GM18498 (cell line): ENCODE data around the gene TENT4A.
A peak's percentile ranks its signal among the peaks of the same experiment; 100 is the strongest.
"Not testable (repeated sequence)": the region's sequence is repeated elsewhere in the genome, so short reads cannot be mapped to it uniquely, and the experiment has no call there.

Source experiments
- ATAC-seq: cut with Tn5 transposase; IDR thresholded peaks from one replicate; pipeline ENCODE4 v1.9.1; 2021; ENCODE audit warnings: mild to moderate bottlenecking, moderate library complexity; ENCODE audit not compliant: unreplicated experiment

TENT4A gene

GRCh38 chr5:6713274-6714225 lies at the start of gene TENT4A:
TSS of gene TENT4A (plus strand) at chr5:6713432. CDS start at chr5:6713984, 552 bp downstream.
- ATAC-seq: peak; percentile 28

GRCh38 chr5:6666762-6667161 lies 46.5 kb upstream of the TENT4A start:
- no peak for ATAC-seq

- ATAC-seq: no peak
Observed at GRCh38 chr5:6667648-6668047, 45.6 kb upstream of the TENT4A start.

DNA sequence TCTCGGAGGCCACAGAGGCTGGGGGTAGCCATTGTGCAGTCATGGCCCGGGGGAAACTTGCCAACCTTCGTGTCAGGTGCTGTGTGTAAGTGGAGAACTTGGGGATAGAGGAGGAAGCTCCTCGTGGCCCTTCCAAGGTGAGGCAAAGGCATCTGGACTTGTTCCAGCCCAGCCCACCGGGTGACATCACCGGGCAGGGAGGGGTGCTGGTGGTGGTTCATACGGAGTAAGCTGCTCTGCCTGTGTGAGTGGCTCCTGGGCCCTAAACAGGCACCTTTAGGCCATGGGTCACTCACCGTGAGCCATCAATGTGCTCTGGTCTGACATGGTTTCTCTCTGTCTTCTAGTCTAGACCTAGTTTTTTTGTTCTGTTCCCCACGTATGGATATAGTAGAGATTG lies 44.5 kb upstream of the TENT4A start:
- not testable (repeated sequence) for ATAC-seq

- ATAC-seq: no peak
Observed at GRCh38 chr5:6673031-6673430, 40.2 kb upstream of the TENT4A start.

GRCh38 chr5:6673963-6674362 lies 39.3 kb upstream of the TENT4A start:
- no peak for ATAC-seq

- no peak for ATAC-seq
Observed at GRCh38 chr5:6674421-6674820, 38.8 kb upstream of the TENT4A start.

DNA sequence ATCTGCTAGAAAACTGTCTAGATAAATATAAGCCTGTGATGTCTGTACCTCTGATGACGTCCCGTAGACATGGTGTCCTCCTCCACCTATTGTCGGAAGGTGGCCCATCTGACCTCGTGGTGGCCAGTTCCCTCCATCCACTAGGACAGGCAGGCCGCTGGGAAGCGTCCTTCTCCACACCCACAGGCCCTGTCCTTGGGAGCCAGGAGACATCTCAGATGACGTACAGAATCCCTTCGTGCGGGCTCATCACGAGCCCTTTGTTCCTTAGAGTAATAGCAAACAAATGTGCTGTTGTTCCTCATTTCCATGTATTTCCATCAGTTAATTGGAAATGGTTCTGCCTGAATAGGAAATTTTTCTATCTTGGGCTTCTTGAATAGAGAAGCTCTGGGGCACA lies 38.3 kb upstream of the TENT4A start:
- ATAC-seq: no peak

- ATAC-seq: no peak
Observed at GRCh38 chr5:6675784-6676491, 37.3 kb upstream of the TENT4A start.

- no peak for ATAC-seq
Observed at GRCh38 chr5:6676702-6677101, 36.5 kb upstream of the TENT4A start.

GRCh38 chr5:6678385-6678784 lies 34.8 kb upstream of the TENT4A start:
- no peak for ATAC-seq

GRCh38 chr5:6680922-6681321 lies 32.3 kb upstream of the TENT4A start:
- no peak for ATAC-seq

DNA sequence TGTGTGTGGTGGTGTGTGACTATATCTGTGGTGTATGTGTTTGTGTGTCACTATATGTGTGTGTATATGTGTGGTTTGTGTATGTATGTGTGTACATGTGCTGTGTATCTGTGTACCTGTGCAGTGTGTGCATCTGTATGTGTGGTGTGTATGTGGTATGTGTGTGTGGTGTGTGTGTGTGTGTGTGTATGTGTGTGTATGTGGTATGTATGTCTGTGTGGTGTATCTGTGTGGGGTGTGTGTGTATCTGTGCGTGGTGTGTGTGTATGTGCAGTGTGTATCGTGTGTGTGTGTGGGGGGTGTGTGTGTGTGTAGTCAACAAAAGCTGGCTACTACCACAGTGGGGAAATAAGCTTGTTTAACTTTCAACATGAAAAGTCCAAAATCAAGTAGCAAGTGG lies 31.6 kb upstream of the TENT4A start:
- no peak for ATAC-seq

DNA sequence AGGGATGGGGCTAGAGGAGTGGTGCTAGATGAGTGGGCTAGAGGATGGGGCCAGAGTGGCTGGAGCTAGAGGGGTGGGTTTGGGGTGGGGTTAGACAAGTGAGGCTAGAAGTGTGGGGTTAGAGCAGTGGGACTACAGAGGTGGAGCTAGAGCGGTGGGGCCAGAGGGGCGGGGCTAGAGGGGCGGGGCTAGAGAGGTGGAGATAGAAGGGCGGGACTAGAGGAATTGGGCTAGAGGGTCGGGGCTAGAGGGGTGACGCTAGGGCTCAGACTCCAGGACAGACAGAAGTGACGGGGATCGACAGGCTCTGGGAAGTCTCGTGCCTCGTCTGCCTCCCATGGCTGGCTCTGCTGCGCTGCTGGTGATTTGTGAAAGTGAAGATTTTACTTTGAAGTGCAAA lies 31.0 kb upstream of the TENT4A start:
- ATAC-seq: no peak

DNA sequence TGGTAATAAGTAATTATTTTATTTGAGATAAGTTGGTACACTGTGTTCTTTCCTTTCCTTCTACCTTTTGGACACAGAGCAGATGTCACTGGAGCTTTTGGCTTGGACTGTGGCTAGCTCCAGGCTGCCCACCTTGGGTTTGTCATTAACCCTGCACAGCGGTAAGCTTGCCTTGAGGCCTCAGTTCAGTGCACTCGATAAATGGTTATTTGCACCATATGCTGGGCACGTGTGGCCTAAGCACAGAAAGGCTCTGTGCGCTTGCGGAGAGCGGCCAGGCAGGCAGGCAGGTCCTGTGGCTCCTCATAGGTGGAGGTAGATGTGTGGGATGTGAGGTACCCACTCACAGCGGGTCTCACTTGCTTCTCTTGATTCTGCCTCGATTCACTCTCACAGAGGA lies 30.0 kb upstream of the TENT4A start:
- no peak for ATAC-seq

- no peak for ATAC-seq
Observed at GRCh38 chr5:6684075-6684474, 29.2 kb upstream of the TENT4A start.

DNA sequence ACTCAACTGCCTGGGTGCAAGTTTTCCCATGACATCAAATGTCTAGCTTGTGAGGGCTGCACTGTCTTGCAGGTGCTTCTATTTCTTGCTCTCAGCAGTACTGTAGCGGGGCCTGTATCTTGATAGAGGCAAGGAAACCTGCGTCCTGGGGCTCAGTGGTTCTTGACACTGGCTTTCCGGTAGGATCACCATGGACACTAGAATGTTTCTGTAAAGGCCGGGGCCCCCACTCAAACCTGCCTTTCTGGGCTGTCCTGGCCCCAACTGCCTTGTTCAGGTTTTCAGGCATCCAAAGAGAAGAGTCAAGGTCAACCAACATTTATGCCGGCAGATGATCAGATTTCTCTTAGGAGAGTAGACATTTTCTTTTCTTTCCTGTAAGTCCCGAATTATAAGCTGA lies 26.7 kb upstream of the TENT4A start:
- no peak for ATAC-seq

DNA sequence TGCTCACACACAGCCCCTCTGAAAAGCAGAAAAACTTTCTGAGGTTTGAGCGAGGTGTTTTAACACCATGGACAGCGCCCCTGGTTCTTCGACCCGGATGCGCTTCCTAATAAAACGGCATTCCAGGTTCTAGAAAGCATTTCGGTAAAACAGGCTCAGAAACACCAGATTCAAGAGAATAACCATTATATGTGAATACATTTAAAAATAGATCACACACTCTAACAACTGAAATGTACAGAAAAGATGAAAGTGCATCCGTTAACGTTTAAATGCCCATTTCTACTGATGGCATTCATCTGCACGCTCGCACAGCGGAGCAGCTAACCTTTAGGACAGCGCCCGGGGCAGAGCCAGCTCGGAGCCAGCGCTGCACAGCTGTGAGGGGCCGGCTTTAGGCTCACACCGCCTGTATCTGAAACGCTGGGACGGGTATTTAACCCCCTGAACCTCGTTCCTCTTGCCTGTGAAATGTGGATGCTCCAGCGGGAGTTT lies 26.3 kb upstream of the TENT4A start:
- no peak for ATAC-seq

DNA sequence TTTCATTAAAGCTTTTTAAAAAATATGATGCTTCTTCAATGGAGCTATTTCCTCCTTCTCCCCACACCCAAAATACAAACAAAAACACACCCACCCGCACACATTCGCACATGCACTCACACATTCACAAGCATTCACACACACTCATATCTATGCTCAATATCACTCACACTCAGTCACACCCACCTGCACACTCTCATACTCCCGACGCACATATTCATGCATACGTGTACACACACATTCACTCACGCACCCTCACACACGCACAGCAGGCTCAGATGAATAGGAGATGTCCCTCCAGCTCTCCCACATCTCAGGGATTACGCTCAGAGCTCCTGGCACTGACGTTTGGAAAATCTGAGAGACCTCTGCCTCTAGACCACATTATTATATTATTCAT lies 25.7 kb upstream of the TENT4A start:
- no peak for ATAC-seq

- ATAC-seq: no peak
Observed at GRCh38 chr5:6692906-6693305, 20.3 kb upstream of the TENT4A start.

DNA sequence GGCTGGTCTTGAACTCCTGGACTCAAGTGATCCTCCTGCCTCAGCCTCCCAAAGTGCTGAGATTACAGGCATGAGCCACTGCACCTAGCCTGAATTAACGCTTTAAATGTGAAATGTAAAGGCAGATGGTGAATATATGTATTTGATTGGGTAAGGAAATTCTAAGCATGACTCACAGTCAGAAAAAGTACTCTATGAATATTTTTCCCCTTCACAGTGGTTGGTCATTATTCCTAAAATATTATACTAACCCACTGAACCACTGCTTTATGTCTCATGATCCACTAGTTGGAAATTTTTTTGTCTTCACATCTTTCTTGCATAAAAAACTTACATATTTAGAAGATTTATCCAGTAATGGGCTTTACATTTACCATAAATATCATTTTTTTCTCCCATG lies 14.5 kb upstream of the TENT4A start:
- ATAC-seq: no peak

- ATAC-seq: no peak
Observed at GRCh38 chr5:6699357-6699756, 13.9 kb upstream of the TENT4A start.
